GM12878 (cell line): Measurements from ENCODE around the gene DNAAF5. TPM values are rescaled to one million over a fixed set of nuclear protein-coding genes. Genes with fewer than 3 reads are reported as not detected.

ENCODE experiments used
- ATAC-seq: fragments of 200-7000 bp; cut with Tn5 transposase; 3 replicates; pipeline ENCODE4 v1.9.1; 2020; ENCODE audit warnings: mild to moderate bottlenecking, moderate library complexity
- BruUV-seq: library from RNA; stranded (reverse); fragments of 400-500 nt; replicated peaks from 2 replicates; lab custom pipeline; 2021; lab: Mats Ljungman, UMichigan
- CTCF ChIA-PET: fragments of 300-600 bp; sonication (Branson Sonifier 250); formaldehyde crosslinking; extraction: SDS; loops from one replicate; lab custom pipeline; 2021; ENCODE audit warnings: inconsistent platforms; lab: Yijun Ruan, JAX
- POLR2A ChIA-PET: fragments of 350-600 bp; formaldehyde crosslinking; extraction: SDS; loops from one replicate; lab custom pipeline; 2021; ENCODE audit warnings: inconsistent platforms; lab: Charles Lee
- RAD21 ChIA-PET: fragments of 300-600 bp; sonication (Branson Sonifier 250); formaldehyde crosslinking; loops from one replicate; lab custom pipeline; 2023; ENCODE audit warnings: antibody characterized with exemption; ENCODE audit not compliant: unreplicated experiment; lab: Charles Lee
- SMC1A ChIA-PET: fragments of 300-600 bp; sonication (Branson Sonifier 250); formaldehyde crosslinking; loops from one replicate; lab custom pipeline; 2023; ENCODE audit not compliant: unreplicated experiment, uncharacterized antibody; lab: Charles Lee
- DNase-seq: peaks from one replicate; pipeline ENCODE4 v3.0.0-alpha.2; 2011; ENCODE audit warnings: low read depth, low spot score
- FAIRE-seq: peaks from 3 replicates; lab custom pipeline; 2011; peaks lifted over from hg19 to GRCh38; lab: Jason Lieb, UNC
- H2AFZ ChIP-seq: 2 replicates; pipeline ENCODE4 v1.6.0; 2011; ENCODE audit warnings: low read depth, low read length, control low read depth; ENCODE audit not compliant: control insufficient read depth
- H3K27ac ChIP-seq: 2 replicates; pipeline ENCODE4 v1.5.1; 2011; ENCODE audit warnings: control low read depth; ENCODE audit not compliant: control insufficient read depth, insufficient read depth
- H3K27me3 ChIP-seq, 2 experiments: replicated peaks in 1 of 2; 2 replicates each; pipeline versions ENCODE4 v1.6.0 to v1.6.1; 2011; ENCODE audit warnings: low read length in 1 of 2; ENCODE audit not compliant: control insufficient read depth in 2 of 2, insufficient read depth in 2 of 2
- H3K36me3 ChIP-seq, 2 experiments: 2 replicates each; pipeline ENCODE4 v1.5.1; 2011; ENCODE audit warnings: low read length in 1 of 2; ENCODE audit not compliant: control insufficient read depth in 2 of 2, insufficient read depth in 2 of 2
- H3K4me1 ChIP-seq: 2 replicates; pipeline ENCODE4 v1.6.1; 2011; ENCODE audit warnings: mild to moderate bottlenecking, low read length, moderate library complexity, mixed read lengths; ENCODE audit not compliant: control insufficient read depth, insufficient read depth
- H3K4me2 ChIP-seq: 2 replicates; pipeline ENCODE4 v1.6.0; 2011; ENCODE audit warnings: control low read depth; ENCODE audit not compliant: control insufficient read depth, insufficient read depth
- H3K4me3 ChIP-seq: fragments of 200-600 bp; sonication (generic); 2 replicates; pipeline ENCODE4 v1.5.1; 2016
- H3K79me2 ChIP-seq: 2 replicates; pipeline ENCODE4 v1.6.0; 2011; ENCODE audit warnings: low read length; ENCODE audit not compliant: control insufficient read depth, insufficient read depth
- H3K9ac ChIP-seq: 2 replicates; pipeline ENCODE4 v1.8.0; 2011; ENCODE audit warnings: low read length, control low read depth, mixed read lengths; ENCODE audit not compliant: control insufficient read depth, insufficient read depth
- H3K9me3 ChIP-seq: replicated peaks from 3 replicates; pipeline ENCODE4 v1.5.1; 2011; ENCODE audit warnings: mild to moderate bottlenecking, low read length; ENCODE audit not compliant: control insufficient read depth, insufficient read depth
- H4K20me1 ChIP-seq: 2 replicates; pipeline ENCODE4 v1.6.0; 2011; ENCODE audit not compliant: control insufficient read depth, insufficient read depth
- ETV6 ChIP-seq, 2 experiments: fragments of 450-650 bp in 1 of 2; IDR thresholded peaks in 1 of 2; conservative IDR thresholded peaks in 1 of 2; 2 replicates each; pipeline ENCODE4 v1.6.1; 2014; ENCODE audit warnings: antibody characterized with exemption in 1 of 2, borderline replicate concordance in 1 of 2, low read depth in 1 of 2, mild to moderate bottlenecking in 1 of 2, moderate library complexity in 1 of 2
- POU2F2 ChIP-seq: IDR thresholded peaks from 3 replicates; pipeline ENCODE4 v1.6.1; 2011; ENCODE audit warnings: low read depth, mild to moderate bottlenecking, low read length, borderline replicate concordance
- SUPT20H ChIP-seq: IDR thresholded peaks from 2 replicates; pipeline ENCODE4 v1.6.1; 2011; ENCODE audit warnings: low read depth, mild to moderate bottlenecking, low read length, moderate library complexity, borderline replicate concordance; ENCODE audit not compliant: control insufficient read depth
- ZNF384 ChIP-seq: IDR thresholded peaks from 2 replicates; pipeline ENCODE4 v1.6.1; 2012; ENCODE audit warnings: low read depth, mild to moderate bottlenecking, low read length, improper control_type of control experiment, borderline replicate concordance
- WGBS: methylation state at CpG from one replicate; pipeline ENCODE4 v1.1.6; 2016; ENCODE audit warnings: low lambda C conversion rate; ENCODE audit not compliant: insufficient replicate concordance, insufficient coverage; ENCODE audit errors: missing lambda C conversion rate; 5-methylcytosine and 5-hydroxymethylcytosine counted together
- in situ Hi-C: fragments of 300-500 bp; cut with MboI; formaldehyde crosslinking; loops from 9 replicates; pipeline ENCODE4 v1.14.3; 2018; ENCODE audit warnings: mixed read lengths
- intact Hi-C: fragments of 100-400 bp; cut with micrococcal nuclease; formaldehyde crosslinking; loops from one replicate; pipeline ENCODE4 v1.14.2; 2022; ENCODE audit not compliant: unreplicated experiment
- polyA plus RNA-seq, 11 experiments: library from polyadenylated mRNA; depleted of rRNA in 4 of 11; unstranded in 6 of 11; stranded (reverse) in 5 of 11; fragments of >200 nt; fragmentation: Nextera tagmentation in 4 of 11; fragmentation: Illumina TruSeq in 1 of 11; extraction: Ambion mirVana in 4 of 11; extraction: Trizol in 1 of 11; gene quantifications; 1 replicate in 1 of 11; 2 replicates in 10 of 11; pipeline versions ENCODE4 v1.2.1 to v1.2.3, GENCODE V29; 2011 to 2016; ENCODE audit warnings: inconsistent platforms in 2 of 11, missing spikeins in 2 of 11, low read depth in 1 of 11
- total RNA-seq, 4 experiments: library from RNA; depleted of rRNA in 3 of 4; stranded (reverse); fragments of >200 nt in 3 of 4; fragmentation: Illumina TruSeq in 1 of 4; extraction: Trizol in 1 of 4; gene quantifications; 2 replicates each; pipeline versions ENCODE4 v1.2.1 to v1.2.3, GENCODE V29; 2013 to 2021
- TF ChIP-seq, protein P1 (sequence below): IDR thresholded peaks from 2 replicates; pipeline ENCODE4 v1.6.1; 2012; ENCODE audit warnings: low read depth, low read length, improper control_type of control experiment

Gene DNAAF5
- total and polyA plus RNA-seq, 10 of the 15 experiments (the other 5 are each of a cell fraction or from before 2014, with no cell fraction given), result 1.8 to 38.3 (median 9.2) TPM

DNA sequence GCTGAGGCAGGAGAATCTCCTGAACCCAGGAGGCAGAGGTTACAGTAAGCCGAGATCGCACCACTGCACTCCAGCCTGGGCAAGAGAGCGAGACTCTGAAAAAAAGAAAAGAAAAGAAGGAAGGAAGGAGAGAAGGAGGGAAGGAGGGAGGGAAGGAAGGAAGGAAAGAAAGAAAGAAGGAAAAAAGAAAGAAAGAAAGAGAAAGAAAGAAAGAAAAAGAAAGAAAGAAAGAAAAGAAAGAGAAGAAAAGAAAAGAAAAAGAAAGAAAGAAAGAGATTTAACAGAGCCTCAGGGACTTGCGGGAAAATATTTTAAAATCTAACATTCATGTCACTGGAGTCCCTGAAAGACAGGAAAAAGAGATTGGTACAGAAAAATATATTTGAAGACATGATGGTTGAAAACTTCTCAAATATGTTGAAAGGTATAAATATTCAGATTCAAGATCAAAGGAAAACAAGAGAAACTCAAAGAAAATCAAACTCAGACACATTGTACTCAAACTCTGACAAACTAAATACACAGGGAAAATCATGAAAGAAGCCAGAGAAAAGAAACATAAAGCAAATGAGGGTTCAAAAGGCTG, 25.3 kb upstream of the DNAAF5 start:
- FAIRE-seq, result no peak
- SMC1A ChIA-PET, result no interaction called here
- TF ChIP-seq, protein P1, sequence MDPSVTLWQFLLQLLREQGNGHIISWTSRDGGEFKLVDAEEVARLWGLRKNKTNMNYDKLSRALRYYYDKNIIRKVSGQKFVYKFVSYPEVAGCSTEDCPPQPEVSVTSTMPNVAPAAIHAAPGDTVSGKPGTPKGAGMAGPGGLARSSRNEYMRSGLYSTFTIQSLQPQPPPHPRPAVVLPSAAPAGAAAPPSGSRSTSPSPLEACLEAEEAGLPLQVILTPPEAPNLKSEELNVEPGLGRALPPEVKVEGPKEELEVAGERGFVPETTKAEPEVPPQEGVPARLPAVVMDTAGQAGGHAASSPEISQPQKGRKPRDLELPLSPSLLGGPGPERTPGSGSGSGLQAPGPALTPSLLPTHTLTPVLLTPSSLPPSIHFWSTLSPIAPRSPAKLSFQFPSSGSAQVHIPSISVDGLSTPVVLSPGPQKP, result no peak
- TF ChIP-seq SUPT20H (no peak), ZNF384 (no peak), POU2F2 (no peak), ETV6 (conservative IDR thresholded peaks at IDR 0.05 in 1 of 2, IDR thresholded peaks at IDR 0.05 in 1 of 2; ENCODE audit: borderline replicate concordance in 1 of 2, low read depth in 1 of 2) (no peak)

More for the DNA sequence above, 25.3 kb upstream of the DNAAF5 start:
- H3K9me3 ChIP-seq, result no peaks in the 10 kb centered on the region; the same call in 1 of the 3 replicates
- in situ Hi-C loops (no loop called here), intact Hi-C loops (no loop called here)
- H3K4me3 ChIP-seq, result no peak overlapping the region
- H4K20me1 ChIP-seq, result no peaks in the 10 kb centered on the region
- H3K4me2 ChIP-seq, result no peak overlapping the region
- no TSS peak for BruUV-seq
- RAD21 ChIA-PET, result no interaction called here
- H3K27ac ChIP-seq, result no peak overlapping the region
- H3K9ac ChIP-seq, result no peak overlapping the region
- WGBS, result 98% methylated on average over 4 of the region's 4 CpGs
- H3K4me1 ChIP-seq, result no peaks in the 10 kb centered on the region
- H2AFZ ChIP-seq, result no peak overlapping the region
- DNase-seq, result no peak
- CTCF ChIA-PET, result no interaction called here
- H3K36me3 ChIP-seq, result peaks cover 7 to 9% of the 10 kb centered on the region in 2 experiments; a peak in 3 of 4 replicates
- H3K79me2 ChIP-seq, result no peaks in the 10 kb centered on the region
- ATAC-seq, result no peak
- H3K27me3 ChIP-seq, result no peaks in the 10 kb centered on the region
- POLR2A ChIA-PET, result no interaction called here
